ENCODE results near the gene UFC1. TPM values are rescaled to one million over a fixed set of nuclear protein-coding genes. Genes with fewer than 3 reads are reported as not detected.

Gene UFC1
- total RNA-seq, 4 donors from 2014 or later = 60.5 to 83.7 (median 72.8) TPM

- H3K36me3 ChIP-seq = peaks cover 0 to 17% of the 10 kb centered on the region in 2 donors
- no peak for ATAC-seq
- no peaks in the 10 kb centered on the region for H3K27me3 ChIP-seq
- 3% methylated on average over 10 to 11 of the region's 11 CpGs for WGBS, 2 donors (ENCODE audit: low coverage in 1 of 2)
- peak overlapping the region; percentile 76 to 98 (median 95) for H3K27ac ChIP-seq
- no peak for TF ChIP-seq EP300 (IDR thresholded peaks at IDR 0.05)
- TF ChIP-seq, protein P1, sequence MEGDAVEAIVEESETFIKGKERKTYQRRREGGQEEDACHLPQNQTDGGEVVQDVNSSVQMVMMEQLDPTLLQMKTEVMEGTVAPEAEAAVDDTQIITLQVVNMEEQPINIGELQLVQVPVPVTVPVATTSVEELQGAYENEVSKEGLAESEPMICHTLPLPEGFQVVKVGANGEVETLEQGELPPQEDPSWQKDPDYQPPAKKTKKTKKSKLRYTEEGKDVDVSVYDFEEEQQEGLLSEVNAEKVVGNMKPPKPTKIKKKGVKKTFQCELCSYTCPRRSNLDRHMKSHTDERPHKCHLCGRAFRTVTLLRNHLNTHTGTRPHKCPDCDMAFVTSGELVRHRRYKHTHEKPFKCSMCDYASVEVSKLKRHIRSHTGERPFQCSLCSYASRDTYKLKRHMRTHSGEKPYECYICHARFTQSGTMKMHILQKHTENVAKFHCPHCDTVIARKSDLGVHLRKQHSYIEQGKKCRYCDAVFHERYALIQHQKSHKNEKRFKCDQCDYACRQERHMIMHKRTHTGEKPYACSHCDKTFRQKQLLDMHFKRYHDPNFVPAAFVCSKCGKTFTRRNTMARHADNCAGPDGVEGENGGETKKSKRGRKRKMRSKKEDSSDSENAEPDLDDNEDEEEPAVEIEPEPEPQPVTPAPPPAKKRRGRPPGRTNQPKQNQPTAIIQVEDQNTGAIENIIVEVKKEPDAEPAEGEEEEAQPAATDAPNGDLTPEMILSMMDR (IDR thresholded peaks at IDR 0.05) = no peak
- TF ChIP-seq POLR2A (IDR thresholded peaks at IDR 0.05) = no peak
- TF ChIP-seq POLR2AphosphoS5 (IDR thresholded peaks at IDR 0.05) = no peak
- peaks cover 5 to 56% (median 19%) of the 10 kb centered on the region in 3 donors for H3K4me1 ChIP-seq
- no peaks in the 10 kb centered on the region for H3K9me3 ChIP-seq
- peak overlapping the region; percentile 55 to 76 for H3K4me3 ChIP-seq
Observed at GRCh38 chr1:161133220-161133740, 20.5 kb upstream of the UFC1 start.

- no peak overlapping the region for H3K4me3 ChIP-seq
- no peaks in the 10 kb centered on the region for H3K9me3 ChIP-seq
- H3K27me3 ChIP-seq = no peaks in the 10 kb centered on the region
- no peaks in the 10 kb centered on the region for H3K36me3 ChIP-seq
- H3K4me1 ChIP-seq = peaks cover 5 to 28% (median 10%) of the 10 kb centered on the region in 3 donors
- 69% methylated on average over 3 of the region's 3 CpGs; no CpG with 5 or more reads in 1 of the 2 donors for WGBS, 2 donors (ENCODE audit: low coverage in 1 of 2)
- no peak for ATAC-seq
- no peak for TF ChIP-seq POLR2A (IDR thresholded peaks at IDR 0.05)
- TF ChIP-seq, protein P1 (IDR thresholded peaks at IDR 0.05) = no peak
- TF ChIP-seq POLR2AphosphoS5 (IDR thresholded peaks at IDR 0.05) = no peak
- no peak for TF ChIP-seq EP300 (IDR thresholded peaks at IDR 0.05)
- H3K27ac ChIP-seq = peak overlapping the region in 1 of 4 donors; percentile 0
Observed at GRCh38 chr1:161137881-161138280, 15.9 kb upstream of the UFC1 start.

GRCh38 chr1:161138431-161138830 lies 15.3 kb upstream of the UFC1 start:
- H3K27ac ChIP-seq = peak overlapping the region in 1 of 4 donors; percentile 0
- peaks cover 5 to 25% (median 10%) of the 10 kb centered on the region in 3 donors for H3K4me1 ChIP-seq
- ATAC-seq = no peak
- TF ChIP-seq POLR2A (IDR thresholded peaks at IDR 0.05) = no peak
- TF ChIP-seq, protein P1 (IDR thresholded peaks at IDR 0.05) = no peak
- no peak for TF ChIP-seq EP300 (IDR thresholded peaks at IDR 0.05)
- no peak for TF ChIP-seq POLR2AphosphoS5 (IDR thresholded peaks at IDR 0.05)
- H3K36me3 ChIP-seq = no peaks in the 10 kb centered on the region
- no peak overlapping the region for H3K4me3 ChIP-seq
- no peaks in the 10 kb centered on the region for H3K27me3 ChIP-seq
- 64 to 83% methylated on average over 1 of the region's 1 CpG for WGBS, 2 donors (ENCODE audit: low coverage in 1 of 2)
- H3K9me3 ChIP-seq = no peaks in the 10 kb centered on the region

DNA sequence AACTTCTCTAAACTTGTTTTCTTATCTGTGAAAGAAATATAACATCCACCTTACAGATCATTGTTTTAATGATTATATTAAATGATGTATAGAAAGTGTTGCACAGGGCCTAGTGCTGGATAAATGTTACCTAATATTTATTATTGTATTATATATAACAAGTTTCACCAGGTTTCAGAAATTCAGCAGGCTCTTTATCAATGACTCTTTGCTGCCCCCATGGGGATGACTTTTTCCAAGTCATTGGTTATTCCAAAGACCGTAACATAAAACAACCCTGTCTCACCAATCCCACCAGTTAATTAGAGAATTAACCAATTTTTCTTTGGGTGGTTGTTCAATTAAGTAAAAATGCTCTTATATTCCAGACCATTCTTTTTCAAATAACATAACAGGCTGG lies 14.0 kb upstream of the UFC1 start:
- no peak for ATAC-seq

More for the DNA sequence above, 14.0 kb upstream of the UFC1 start:
- Histone ChIP-seq H3K27ac (no peak overlapping the region), H3K4me1 (peaks cover 0 to 12% (median 0%) of the 10 kb centered on the region in 3 donors), H3K4me3 (no peak overlapping the region), H3K9me3 (no peaks in the 10 kb centered on the region), H3K36me3 (no peaks in the 10 kb centered on the region), H3K27me3 (no peaks in the 10 kb centered on the region)
- WGBS, 2 donors (ENCODE audit: low coverage in 1 of 2) = 17 to 29% methylated on average over 1 of the region's 1 CpG
- no peak for TF ChIP-seq POLR2A (IDR thresholded peaks at IDR 0.05)
- TF ChIP-seq, protein P1 (IDR thresholded peaks at IDR 0.05) = peak in 3 of 4 experiments; percentile 38 to 51 (median 39)

Measured in gastroesophageal sphincter (tissue), 4 donors.